ENCODE data around the gene PDE4D.
"Not testable (repeated sequence)": the region's sequence is repeated elsewhere in the genome, so short reads cannot be mapped to it uniquely, and the experiment has no call there.

The PDE4D gene

GRCh38 chr5:59767681-59768151 lies 125.8 kb downstream of the PDE4D start:
- DNase-seq = no peak

DNA sequence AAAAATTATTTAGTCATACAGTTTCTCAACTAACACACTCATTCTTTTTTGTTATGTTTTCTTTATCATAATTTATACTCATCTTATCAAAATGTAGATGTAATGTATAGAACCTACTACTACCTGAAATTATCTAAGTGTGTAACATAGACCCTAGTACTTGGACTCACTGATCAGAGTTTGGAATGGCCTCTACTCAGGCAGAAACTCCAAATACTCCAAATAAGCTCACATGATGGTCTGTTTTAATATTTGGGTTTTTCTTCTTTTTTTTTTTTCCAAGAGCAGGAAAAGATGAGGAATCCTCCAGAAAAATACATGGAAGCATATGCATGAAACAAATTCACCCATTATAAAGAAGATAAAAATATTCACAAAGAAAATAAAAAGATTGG lies 126.3 kb downstream of the PDE4D start:
- no peak for DNase-seq

- DNase-seq = no peak
These were observed 126.9 kb downstream of the PDE4D start for GRCh38 chr5:59766427-59767210.

- DNase-seq = no peak
These were observed 128.1 kb downstream of the PDE4D start for GRCh38 chr5:59765446-59765845.

- no peak for DNase-seq
These were observed 129.2 kb downstream of the PDE4D start for GRCh38 chr5:59764361-59764760.

DNA sequence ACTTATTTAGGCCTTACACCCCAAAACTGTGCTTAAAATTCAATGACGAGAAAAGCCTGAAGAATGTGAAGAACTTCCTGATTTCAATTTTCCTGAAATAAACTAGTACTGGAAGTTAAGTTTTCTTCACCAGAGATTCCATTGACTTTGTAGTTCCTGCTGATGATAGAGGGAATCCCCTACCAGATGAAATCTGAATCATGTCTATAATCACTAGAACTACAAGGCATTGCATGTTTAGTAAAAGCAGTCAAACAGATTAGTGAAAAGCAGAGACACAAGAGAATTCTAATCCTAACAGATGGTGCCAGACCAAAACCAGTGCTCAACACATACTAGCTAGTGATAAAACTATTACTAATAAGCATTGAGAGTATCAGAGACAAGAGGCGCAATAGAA lies 130.0 kb downstream of the PDE4D start:
- DNase-seq = no peak

- DNase-seq = not testable (repeated sequence)
These were observed 131.3 kb downstream of the PDE4D start for GRCh38 chr5:59762232-59762631.

GRCh38 chr5:59760785-59761348 lies 132.7 kb downstream of the PDE4D start:
- DNase-seq = no peak

DNA sequence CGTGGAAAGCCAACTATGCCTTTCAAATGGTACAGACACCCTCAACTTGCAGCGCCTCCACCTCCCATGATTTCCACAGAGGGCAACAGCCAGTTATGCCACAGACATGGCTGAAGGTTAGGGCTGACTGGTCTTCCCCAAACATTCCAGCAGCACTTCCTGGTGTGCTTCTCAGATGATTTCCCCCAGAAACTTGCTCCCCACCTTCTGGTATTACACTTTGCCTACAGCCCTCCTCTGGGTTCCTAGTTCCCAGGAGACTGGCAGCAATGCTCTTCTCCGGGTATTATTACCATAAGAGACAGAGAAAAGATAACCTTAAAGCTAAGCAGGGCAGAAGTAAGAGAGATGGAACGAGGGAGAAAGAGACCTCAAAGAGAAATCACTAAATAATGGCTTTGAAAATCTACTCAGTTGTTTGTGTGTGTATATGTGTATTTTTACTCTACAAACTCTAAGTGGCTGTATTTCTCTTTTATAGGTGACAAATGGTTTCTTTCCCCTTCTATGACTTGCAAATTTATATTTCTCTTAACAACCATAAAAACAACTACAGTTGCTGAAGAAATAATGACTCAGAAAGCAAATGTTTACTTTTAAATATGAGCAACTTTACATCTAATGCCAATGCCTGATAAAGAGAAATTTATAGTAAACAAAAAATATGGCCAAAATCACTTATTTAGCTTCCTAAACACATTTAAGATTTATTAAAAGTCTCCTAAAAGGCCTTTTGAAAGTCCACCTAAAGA lies 133.8 kb downstream of the PDE4D start:
- DNase-seq = no peak

DNA sequence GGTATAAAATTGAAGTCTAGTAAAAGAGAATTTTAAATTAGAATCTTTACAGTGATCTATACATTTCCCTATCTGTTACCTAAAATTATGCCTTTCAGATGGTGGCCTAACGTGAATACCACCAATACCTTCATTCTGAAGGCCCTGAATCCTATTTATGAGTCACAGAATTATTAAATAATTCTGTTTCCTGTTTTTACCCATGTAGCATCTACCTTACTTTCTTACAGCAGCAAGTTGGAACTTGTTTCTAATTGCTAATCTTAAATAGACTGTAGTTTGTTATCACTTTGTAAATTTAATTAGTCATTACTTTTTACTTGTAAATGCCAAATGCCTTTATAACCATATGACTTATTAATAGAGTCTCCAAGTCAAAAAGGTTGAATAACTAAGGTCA lies 135.0 kb downstream of the PDE4D start:
- no peak for DNase-seq

DNA sequence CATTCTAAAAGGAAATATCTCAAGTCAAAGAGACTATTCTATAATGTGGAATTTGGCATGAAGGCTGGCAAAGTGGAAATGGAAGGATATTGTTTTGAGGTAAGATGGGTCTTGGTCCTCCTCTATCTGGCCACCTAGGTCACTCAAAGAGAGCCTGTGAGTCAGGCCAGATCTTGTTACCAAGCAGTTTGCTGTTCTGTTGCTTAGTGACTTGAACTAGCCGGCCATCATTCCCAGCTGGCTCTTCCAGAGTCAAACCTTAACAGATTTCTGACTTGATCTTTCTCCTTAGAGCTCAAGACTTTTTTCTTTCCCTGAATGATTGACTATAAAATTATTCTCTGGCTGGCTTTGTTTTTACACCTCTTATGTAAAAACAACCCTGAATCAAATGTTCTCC lies 136.1 kb downstream of the PDE4D start:
- no peak for DNase-seq

- no peak for DNase-seq
These were observed 137.0 kb downstream of the PDE4D start for GRCh38 chr5:59756373-59757035.

GRCh38 chr5:59755476-59755875 lies 138.1 kb downstream of the PDE4D start:
- DNase-seq = no peak

DNA sequence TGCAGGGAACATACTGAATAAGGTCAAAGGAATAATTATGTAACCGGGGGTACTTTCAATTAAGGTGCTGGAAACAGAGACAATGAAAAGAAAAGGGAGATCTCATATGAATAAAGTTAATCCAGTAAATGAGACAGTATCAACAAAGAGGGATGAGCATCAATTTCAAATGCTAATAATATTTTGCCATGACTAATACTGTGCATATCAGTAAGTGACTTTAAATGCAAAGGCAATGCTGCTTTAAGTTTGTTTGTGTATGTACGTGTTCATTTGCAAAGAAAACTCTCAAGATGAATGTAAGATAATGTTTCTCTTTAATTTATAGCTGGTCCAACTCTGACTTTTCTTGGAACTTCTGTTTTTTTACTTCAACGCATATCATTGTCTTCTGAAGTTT lies 139.9 kb downstream of the PDE4D start:
- no peak for DNase-seq

GRCh38 chr5:59749782-59750520 lies 143.6 kb downstream of the PDE4D start:
- no peak for DNase-seq

DNA sequence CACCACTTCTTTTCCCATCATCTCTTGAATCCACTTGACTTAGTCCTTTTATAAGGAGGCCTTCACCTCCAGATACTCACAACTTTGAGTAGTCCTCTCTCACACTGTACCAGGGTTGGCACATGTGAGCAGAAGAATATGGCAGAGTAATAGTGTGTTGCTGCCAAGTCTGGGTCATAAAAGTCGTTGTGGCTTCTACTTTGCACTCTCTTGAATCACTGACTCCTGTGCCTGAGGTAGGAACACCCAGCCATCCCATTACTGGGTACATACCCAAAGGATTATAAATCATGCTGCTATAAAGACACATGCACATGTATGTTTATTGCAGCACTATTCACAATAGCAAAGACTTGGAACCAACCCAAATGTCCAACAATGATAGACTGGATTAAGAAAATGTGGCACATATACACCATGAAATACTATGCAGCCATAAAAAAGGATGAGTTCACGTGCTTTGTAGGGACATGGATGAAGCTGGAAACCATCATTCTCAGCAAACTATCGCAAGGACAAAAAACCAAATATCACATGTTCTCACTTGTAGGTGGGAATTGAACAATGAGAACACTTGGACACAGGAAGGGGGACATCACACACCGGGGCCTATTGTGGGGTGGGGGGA lies 145.4 kb downstream of the PDE4D start:
- not testable (repeated sequence) for DNase-seq

GRCh38 chr5:59746241-59746765 lies 147.2 kb downstream of the PDE4D start:
- DNase-seq = no peak

DNA sequence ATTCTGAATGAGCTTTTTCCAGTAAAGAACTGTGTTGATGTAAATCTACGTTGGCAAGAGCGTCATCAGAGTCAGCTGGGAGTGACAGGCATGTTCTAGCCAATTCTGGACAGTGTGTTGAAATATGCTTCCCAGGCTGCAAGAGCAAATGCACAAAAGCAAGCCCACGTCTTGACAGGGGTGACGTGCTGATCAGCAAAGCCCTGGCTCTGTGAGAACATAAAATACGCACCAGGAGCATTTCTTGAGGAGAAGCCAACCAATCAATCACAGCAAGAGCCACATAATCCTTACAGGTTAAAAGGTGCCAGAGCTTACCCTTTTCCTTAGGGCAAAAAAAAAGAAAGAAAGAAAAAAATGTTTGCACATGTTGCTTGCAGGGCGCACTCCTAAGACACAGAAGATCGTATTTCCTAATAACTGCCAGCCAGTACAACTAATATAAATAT lies 148.1 kb downstream of the PDE4D start:
- DNase-seq = no peak

DNA sequence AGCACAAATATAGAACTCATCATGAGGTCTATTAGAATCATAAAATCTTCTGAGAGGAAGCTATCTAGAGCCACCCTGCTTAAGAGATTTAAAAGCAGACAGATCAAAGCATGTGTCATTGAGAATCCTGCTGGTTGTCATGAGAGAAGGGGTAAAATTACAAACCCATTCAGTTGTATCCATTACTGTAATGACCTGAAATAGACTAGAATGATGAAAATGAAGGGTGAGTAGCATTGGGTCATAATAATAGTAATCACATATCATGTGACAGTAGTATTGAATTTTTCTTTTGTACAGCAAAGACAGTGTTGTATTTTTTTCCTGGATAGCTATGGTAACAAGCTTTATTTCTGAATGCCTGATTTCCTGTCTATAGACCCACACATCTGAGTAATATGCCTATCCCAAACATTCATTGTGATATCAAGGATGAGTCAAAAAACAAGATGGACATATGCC lies 149.0 kb downstream of the PDE4D start:
- DNase-seq = no peak

DNA sequence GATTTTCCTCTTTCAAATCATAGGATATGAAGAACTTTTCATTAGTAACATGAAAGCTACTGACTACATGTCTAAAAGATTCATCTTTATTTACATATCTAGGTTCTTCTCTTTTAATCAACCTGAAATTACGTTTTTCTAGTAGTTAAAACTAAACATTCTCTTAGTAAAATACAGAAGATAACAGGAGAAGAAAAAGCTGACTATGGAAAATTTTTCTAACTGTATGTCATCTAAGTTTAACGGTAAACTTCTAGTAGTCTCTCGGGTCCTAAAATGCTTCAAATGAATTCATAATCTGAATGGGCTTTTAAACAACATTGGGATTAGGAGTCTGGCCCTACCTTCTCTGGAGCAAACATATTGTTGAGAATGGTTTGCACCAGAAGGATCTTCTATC lies 151.9 kb downstream of the PDE4D start:
- DNase-seq = no peak

GRCh38 chr5:59738024-59738423 lies 155.5 kb downstream of the PDE4D start:
- DNase-seq = no peak

- DNase-seq = no peak
These were observed 160.7 kb downstream of the PDE4D start for GRCh38 chr5:59732806-59733205.
